Calu3 (cell line): ENCODE data around the gene SLC37A3. TPM values are rescaled to one million over a fixed set of nuclear protein-coding genes. Genes with fewer than 3 reads are reported as not detected.

Source experiments
- BruUV-seq: library from RNA; stranded (reverse); fragments of 400-500 nt; replicated peaks from 2 replicates; lab custom pipeline; 2021; lab: Mats Ljungman, UMichigan
- CTCF ChIA-PET: fragments of 300-600 bp; sonication (Branson Sonifier 250); formaldehyde crosslinking; loops from one replicate; lab custom pipeline; 2022; ENCODE audit warnings: antibody characterized with exemption; lab: Charles Lee
- DNase-seq: peaks from one replicate; pipeline ENCODE4 v3.0.0; 2022
- H3K27ac Mint-ChIP-seq: one replicate; pipeline ENCODE4 v1.8.0; 2022; ENCODE audit warnings: mixed read lengths; ENCODE audit not compliant: unreplicated experiment
- H3K27me3 Mint-ChIP-seq: one replicate; pipeline ENCODE4 v1.8.0; 2022; ENCODE audit warnings: mixed read lengths; ENCODE audit not compliant: unreplicated experiment
- H3K36me3 Mint-ChIP-seq: one replicate; pipeline ENCODE4 v1.8.0; 2022; ENCODE audit warnings: mild to moderate bottlenecking, moderate library complexity, mixed read lengths; ENCODE audit not compliant: insufficient read depth, unreplicated experiment
- H3K4me1 Mint-ChIP-seq: one replicate; pipeline ENCODE4 v1.8.0; 2022; ENCODE audit warnings: mild to moderate bottlenecking, low read depth, mixed read lengths; ENCODE audit not compliant: unreplicated experiment
- H3K4me3 Mint-ChIP-seq: one replicate; pipeline ENCODE4 v1.8.0; 2022; ENCODE audit warnings: mild to moderate bottlenecking, low read depth, moderate library complexity, mixed read lengths; ENCODE audit not compliant: unreplicated experiment
- H3K9me3 Mint-ChIP-seq: one replicate; pipeline ENCODE4 v1.8.0; 2022; ENCODE audit warnings: low read depth, mixed read lengths; ENCODE audit not compliant: unreplicated experiment
- CTCF ChIP-seq: fragments of 200-600 bp; IDR thresholded peaks from one replicate; pipeline ENCODE4 v1.8.0; 2022; ENCODE audit warnings: antibody characterized with exemption; ENCODE audit not compliant: unreplicated experiment
- intact Hi-C: fragments of 100-400 bp; cut with micrococcal nuclease; formaldehyde crosslinking; loops from one replicate; pipeline ENCODE4 v1.10.0; 2022; ENCODE audit not compliant: unreplicated experiment
- total RNA-seq: library from RNA; stranded (reverse); gene quantifications from 2 replicates; pipeline ENCODE4 v1.2.3, GENCODE V29; 2022

The SLC37A3 gene
- total RNA-seq, 1 experiment from 2014 or later, result 65.2 TPM

- intact Hi-C loops, result no loop called here
- H3K27ac Mint-ChIP-seq, result no peak overlapping the region
- H3K4me3 Mint-ChIP-seq, result no peak overlapping the region
- BruUV-seq, result no TSS peak
- H3K4me1 Mint-ChIP-seq, result no peaks in the 10 kb centered on the region
- CTCF ChIA-PET, result no interaction called here
- H3K36me3 Mint-ChIP-seq, result peaks cover 7% of the 10 kb centered on the region
- no peak for TF ChIP-seq CTCF
- H3K9me3 Mint-ChIP-seq, result no peaks in the 10 kb centered on the region
- H3K27me3 Mint-ChIP-seq, result no peaks in the 10 kb centered on the region
- DNase-seq, result no peak
Observed at GRCh38 chr7:140334341-140335057, 63.8 kb downstream of the SLC37A3 start.

- TF ChIP-seq CTCF, result no peak
- H3K4me1 Mint-ChIP-seq, result no peaks in the 10 kb centered on the region
- H3K27me3 Mint-ChIP-seq, result no peaks in the 10 kb centered on the region
- H3K27ac Mint-ChIP-seq, result no peak overlapping the region
- H3K36me3 Mint-ChIP-seq, result peaks cover 6% of the 10 kb centered on the region
- no peak for DNase-seq
- intact Hi-C loops, result no loop called here
- CTCF ChIA-PET, result no interaction called here
- BruUV-seq, result TSS peak; percentile 17
- no peak overlapping the region for H3K4me3 Mint-ChIP-seq
- H3K9me3 Mint-ChIP-seq, result no peaks in the 10 kb centered on the region
Observed at GRCh38 chr7:140333686-140334085, 64.6 kb downstream of the SLC37A3 start.

- peaks cover 6% of the 10 kb centered on the region for H3K36me3 Mint-ChIP-seq
- CTCF ChIA-PET, result no interaction called here
- H3K4me1 Mint-ChIP-seq, result no peaks in the 10 kb centered on the region
- no peak overlapping the region for H3K4me3 Mint-ChIP-seq
- BruUV-seq, result no TSS peak
- intact Hi-C loops, result no loop called here
- H3K27me3 Mint-ChIP-seq, result no peaks in the 10 kb centered on the region
- no peaks in the 10 kb centered on the region for H3K9me3 Mint-ChIP-seq
- no peak overlapping the region for H3K27ac Mint-ChIP-seq
- DNase-seq, result no peak
- no peak for TF ChIP-seq CTCF
Observed at GRCh38 chr7:140333223-140333622, 65.1 kb downstream of the SLC37A3 start.

- DNase-seq, result no peak
- Mint-ChIP-seq H3K4me3 (no peak overlapping the region), H3K27me3 (no peaks in the 10 kb centered on the region), H3K9me3 (no peaks in the 10 kb centered on the region), H3K27ac (no peak overlapping the region), H3K4me1 (no peaks in the 10 kb centered on the region), H3K36me3 (no peaks in the 10 kb centered on the region)
- intact Hi-C loops, result no loop called here
- no peak for TF ChIP-seq CTCF
- no TSS peak for BruUV-seq
- CTCF ChIA-PET, result no interaction called here
Observed at GRCh38 chr7:140330595-140330994, 67.7 kb downstream of the SLC37A3 start.
